CD4-positive, alpha-beta T cell (primary cell): Measurements from ENCODE around the gene MYO15B. TPM values are rescaled to one million over a fixed set of nuclear protein-coding genes. Genes with fewer than 3 reads are reported as not detected.

ENCODE experiments used
- ATAC-seq: fragments of 200-7000 bp; cut with Tn5 transposase; one replicate; pipeline ENCODE4 v1.10.0; 2022; ENCODE audit warnings: mild to moderate bottlenecking; ENCODE audit not compliant: poor library complexity
- CTCF ChIA-PET: fragments of 350-600 bp; sonication (Branson Sonifier 250); formaldehyde crosslinking; loops from one replicate; lab custom pipeline; 2021; ENCODE audit warnings: antibody characterized with exemption, inconsistent platforms; lab: Charles Lee
- POLR2A ChIA-PET: fragments of 350-600 bp; sonication (Branson Sonifier 250); formaldehyde crosslinking; loops from one replicate; lab custom pipeline; 2021; ENCODE audit warnings: antibody characterized with exemption, inconsistent platforms; lab: Charles Lee
- DNase-seq, 14 experiments: peaks; one replicate each; pipeline ENCODE4 v3.0.0-alpha.2; 2013 to 2020; ENCODE audit warnings: mixed read lengths in 2 of 14
- H3K27ac ChIP-seq, 2 donors: one replicate each; pipeline versions ENCODE4 v1.5.1 to v1.7.0; 2013; ENCODE audit warnings: low read length in 2 of 2, low read depth in 1 of 2, mild to moderate bottlenecking in 1 of 2
- H3K27me3 ChIP-seq, 2 experiments: 1 replicate in 1 of 2; 2 replicates in 1 of 2; pipeline versions ENCODE4 v1.6.1 to v1.7.0; 2013; ENCODE audit warnings: low read length in 2 of 2, control low read depth in 1 of 2, mild to moderate bottlenecking in 1 of 2, moderate library complexity in 1 of 2; ENCODE audit not compliant: insufficient read depth in 2 of 2, control insufficient read depth in 1 of 2
- H3K36me3 ChIP-seq: one replicate; pipeline ENCODE4 v1.6.1; 2013; ENCODE audit warnings: low read length, control low read depth; ENCODE audit not compliant: insufficient read depth
- H3K4me1 ChIP-seq: one replicate; pipeline ENCODE4 v1.6.1; 2013; ENCODE audit warnings: low read length, control low read depth; ENCODE audit not compliant: insufficient read depth
- H3K4me3 ChIP-seq: one replicate; pipeline ENCODE4 v1.5.1; 2013; ENCODE audit warnings: mild to moderate bottlenecking, low read length, moderate library complexity
- H3K9me3 ChIP-seq, 2 experiments: 1 replicate in 1 of 2; 2 replicates in 1 of 2; pipeline versions ENCODE4 v1.6.1 to v1.7.0; 2013; ENCODE audit warnings: low read length in 2 of 2, mild to moderate bottlenecking in 2 of 2, control low read depth in 1 of 2, moderate library complexity in 1 of 2; ENCODE audit not compliant: control insufficient read depth in 1 of 2, insufficient read depth in 1 of 2
- H3K27ac Mint-ChIP-seq: one replicate; pipeline ENCODE4 v1.8.0; 2020; ENCODE audit warnings: mixed read lengths
- H3K27me3 Mint-ChIP-seq: one replicate; pipeline ENCODE4 v1.8.0; 2021; ENCODE audit warnings: mixed read lengths
- H3K36me3 Mint-ChIP-seq: one replicate; pipeline ENCODE4 v1.8.0; 2021; ENCODE audit warnings: low read depth, mixed read lengths
- H3K4me1 Mint-ChIP-seq: one replicate; pipeline ENCODE4 v1.8.0; 2021; ENCODE audit warnings: low read depth, mixed read lengths
- H3K4me3 Mint-ChIP-seq: one replicate; pipeline ENCODE4 v1.8.0; 2020; ENCODE audit warnings: mild to moderate bottlenecking, mixed read lengths
- H3K9me3 Mint-ChIP-seq: one replicate; pipeline ENCODE4 v1.8.0; 2020; ENCODE audit warnings: mixed read lengths
- CTCF ChIP-seq: fragments of 200-600 bp; IDR thresholded peaks from one replicate; pipeline ENCODE4 v1.8.0; 2022; ENCODE audit warnings: antibody characterized with exemption, mild to moderate bottlenecking
- intact Hi-C, 2 experiments: fragments of 100-400 bp; cut with DNase I in 1 of 2; cut with micrococcal nuclease in 1 of 2; formaldehyde crosslinking; loops; one replicate each; pipeline versions ENCODE4 v1.15.1 to v1.9.0; 2023 to 2025; cut with DNase I, micrococcal nuclease
- total RNA-seq, 174 experiments: library from RNA in 2 of 174; stranded (reverse) in 2 of 174; gene quantifications; one replicate each; pipeline ENCODE4 v1.2.3 and lab custom pipeline; 2021 to 2026

The MYO15B gene
- total RNA-seq, 2 experiments from 2014 or later: 202 to 209 TPM

GRCh38 chr17:75589919-75590303, 2.3 kb downstream of the MYO15B start:
- ATAC-seq: no peak
- ChIA-PET CTCF (interaction anchor here (1.5 kb wide), 1 partner anchor 43 kb away, joined by 3 read pairs; the partner anchor contains the start of gene SMIM5), POLR2A (interaction anchor here (1.1 to 1.3 kb wide), 2 partner anchors 134 to 164 kb away, joined by 3 to 4 read pairs; partner anchors contain the start of gene TMEM94)
- Histone ChIP-seq H3K9me3 (no peaks in the 10 kb centered on the region), H3K27me3 (no peaks in the 10 kb centered on the region), H3K36me3 (no peaks in the 10 kb centered on the region), H3K4me1 (peaks cover 32% of the 10 kb centered on the region), H3K4me3 (peak overlapping the region; percentile 51), H3K27ac (no peak overlapping the region)
- Mint-ChIP-seq H3K4me3 (peak overlapping the region; percentile 68), H3K27me3 (no peaks in the 10 kb centered on the region), H3K36me3 (no peaks in the 10 kb centered on the region), H3K9me3 (no peaks in the 10 kb centered on the region), H3K4me1 (peaks cover 11% of the 10 kb centered on the region), H3K27ac (no peak overlapping the region)
- DNase-seq: peak in 2 of 14 experiments; percentile 25 to 57
- no peak for TF ChIP-seq CTCF
- intact Hi-C loops: loop anchor here (2.0 to 5.0 kb wide), 4 partner anchors 63 to 163 kb away; partner anchors contain the start of genes LLGL2 (in 2 of the 2) and CASKIN2 (in 1 of the 2)

DNA sequence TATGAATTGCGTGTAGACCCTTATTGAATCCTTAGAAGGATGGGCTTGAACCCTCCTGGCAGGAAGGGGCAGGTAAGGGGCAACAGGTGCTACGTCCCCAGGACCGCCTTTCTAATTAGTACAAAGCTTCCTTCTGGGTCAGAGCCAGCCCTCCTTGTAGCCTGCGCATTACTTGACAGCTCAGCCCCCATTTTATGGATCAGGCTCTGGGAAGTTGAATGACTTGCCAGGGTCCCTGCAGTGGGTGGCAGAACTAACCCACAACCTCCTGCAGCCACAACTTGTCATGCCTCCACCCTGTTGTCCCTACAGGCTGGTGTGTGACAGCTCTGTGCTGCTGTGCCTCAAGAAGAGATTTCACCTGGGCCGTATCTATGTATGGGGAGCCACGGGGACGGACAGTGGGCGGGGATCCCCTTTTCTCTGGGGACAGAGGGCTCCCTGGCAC, 2.7 kb downstream of the MYO15B start:
- peak overlapping the region; percentile 68 for H3K4me3 Mint-ChIP-seq
- no peaks in the 10 kb centered on the region for H3K36me3 ChIP-seq
- CTCF ChIA-PET: interaction anchor here (1.5 kb wide), 1 partner anchor 43 kb away, joined by 3 read pairs; the partner anchor contains the start of gene SMIM5
- H3K9me3 ChIP-seq: no peaks in the 10 kb centered on the region
- H3K4me1 ChIP-seq: peaks cover 32% of the 10 kb centered on the region
- H3K4me3 ChIP-seq: no peak overlapping the region
- ATAC-seq (no peak), DNase-seq (peak in 2 of 14 experiments; percentile 26 to 41)
- POLR2A ChIA-PET: interaction anchor here (1.1 to 1.3 kb wide), 2 partner anchors 134 to 163 kb away, joined by 3 to 4 read pairs; partner anchors contain the start of gene TMEM94
- H3K27ac ChIP-seq: no peak overlapping the region
- H3K27me3 ChIP-seq: no peaks in the 10 kb centered on the region
- no peak overlapping the region for H3K27ac Mint-ChIP-seq
- H3K36me3 Mint-ChIP-seq: no peaks in the 10 kb centered on the region
- peaks cover 11% of the 10 kb centered on the region for H3K4me1 Mint-ChIP-seq
- intact Hi-C loops: no loop called here
- H3K27me3 Mint-ChIP-seq: no peaks in the 10 kb centered on the region
- H3K9me3 Mint-ChIP-seq: no peaks in the 10 kb centered on the region
- no peak for TF ChIP-seq CTCF

- H3K4me1 Mint-ChIP-seq: peaks cover 11% of the 10 kb centered on the region
- ChIA-PET CTCF (no interaction called here), POLR2A (interaction anchor here (1.3 kb wide), 1 partner anchor 135 kb away, joined by 3 read pairs; the partner anchor contains the start of gene TMEM94)
- H3K27me3 Mint-ChIP-seq: no peaks in the 10 kb centered on the region
- H3K27me3 ChIP-seq: no peaks in the 10 kb centered on the region
- ATAC-seq: no peak
- H3K27ac Mint-ChIP-seq: peak overlapping the region; percentile 9
- no peaks in the 10 kb centered on the region for H3K9me3 Mint-ChIP-seq
- H3K36me3 Mint-ChIP-seq: no peaks in the 10 kb centered on the region
- H3K4me1 ChIP-seq: peaks cover 32% of the 10 kb centered on the region
- no peak overlapping the region for H3K27ac ChIP-seq
- no peaks in the 10 kb centered on the region for H3K9me3 ChIP-seq
- H3K4me3 Mint-ChIP-seq: peak overlapping the region; percentile 76
- no peaks in the 10 kb centered on the region for H3K36me3 ChIP-seq
- H3K4me3 ChIP-seq: no peak overlapping the region
- intact Hi-C loops: no loop called here
- DNase-seq: peak in 1 of 14 experiments; percentile 29
- no peak for TF ChIP-seq CTCF
These were observed 3.5 kb downstream of the MYO15B start for GRCh38 chr17:75590849-75591721.
